Measurements from ENCODE around the gene TIAL1.

Gene TIAL1

DNA sequence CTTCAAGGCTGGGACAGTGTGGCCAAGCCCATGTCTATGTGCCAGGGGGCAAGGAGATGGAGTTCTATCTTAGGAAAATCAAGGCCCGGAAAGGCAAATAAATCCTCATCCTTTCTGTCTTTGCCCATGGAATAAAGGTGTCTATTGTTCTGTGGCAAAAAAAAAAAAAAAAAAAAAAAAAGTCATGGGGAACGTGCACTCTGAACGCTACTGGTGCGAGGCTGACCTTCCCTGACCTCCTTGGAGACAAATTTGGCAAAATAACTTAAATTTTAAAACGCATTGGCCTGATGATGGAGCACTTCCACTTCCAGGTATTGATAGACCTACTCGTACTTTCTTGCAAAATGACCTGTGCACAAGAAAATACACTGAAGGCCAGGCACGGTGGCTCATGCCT lies 42.2 kb upstream of the TIAL1 start:
- TF ChIP-seq ZNF565 (CRISPR knock-in tag; conservative IDR thresholded peaks at IDR 0.05; ENCODE audit: low read depth) (no peak), ZC3H10 (CRISPR knock-in tag; IDR thresholded peaks at IDR 0.05) (no peak), ESRRG (CRISPR knock-in tag; IDR thresholded peaks at IDR 0.05) (no peak), ZFP30 (CRISPR knock-in tag; IDR thresholded peaks at IDR 0.05) (no peak), TCF4 (CRISPR knock-in tag; IDR thresholded peaks at IDR 0.05; ENCODE audit: borderline replicate concordance) (no peak), TOX (CRISPR knock-in tag; IDR thresholded peaks at IDR 0.05; ENCODE audit: borderline replicate concordance) (no peak), ZNF70 (CRISPR knock-in tag; IDR thresholded peaks at IDR 0.05) (no peak)
- TF ChIP-seq, protein P1, sequence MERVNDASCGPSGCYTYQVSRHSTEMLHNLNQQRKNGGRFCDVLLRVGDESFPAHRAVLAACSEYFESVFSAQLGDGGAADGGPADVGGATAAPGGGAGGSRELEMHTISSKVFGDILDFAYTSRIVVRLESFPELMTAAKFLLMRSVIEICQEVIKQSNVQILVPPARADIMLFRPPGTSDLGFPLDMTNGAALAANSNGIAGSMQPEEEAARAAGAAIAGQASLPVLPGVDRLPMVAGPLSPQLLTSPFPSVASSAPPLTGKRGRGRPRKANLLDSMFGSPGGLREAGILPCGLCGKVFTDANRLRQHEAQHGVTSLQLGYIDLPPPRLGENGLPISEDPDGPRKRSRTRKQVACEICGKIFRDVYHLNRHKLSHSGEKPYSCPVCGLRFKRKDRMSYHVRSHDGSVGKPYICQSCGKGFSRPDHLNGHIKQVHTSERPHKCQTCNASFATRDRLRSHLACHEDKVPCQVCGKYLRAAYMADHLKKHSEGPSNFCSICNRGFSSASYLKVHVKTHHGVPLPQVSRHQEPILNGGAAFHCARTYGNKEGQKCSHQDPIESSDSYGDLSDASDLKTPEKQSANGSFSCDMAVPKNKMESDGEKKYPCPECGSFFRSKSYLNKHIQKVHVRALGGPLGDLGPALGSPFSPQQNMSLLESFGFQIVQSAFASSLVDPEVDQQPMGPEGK (CRISPR knock-in tag; IDR thresholded peaks at IDR 0.05; ENCODE audit: borderline replicate concordance) = no peak
- TF ChIP-seq, protein P2, sequence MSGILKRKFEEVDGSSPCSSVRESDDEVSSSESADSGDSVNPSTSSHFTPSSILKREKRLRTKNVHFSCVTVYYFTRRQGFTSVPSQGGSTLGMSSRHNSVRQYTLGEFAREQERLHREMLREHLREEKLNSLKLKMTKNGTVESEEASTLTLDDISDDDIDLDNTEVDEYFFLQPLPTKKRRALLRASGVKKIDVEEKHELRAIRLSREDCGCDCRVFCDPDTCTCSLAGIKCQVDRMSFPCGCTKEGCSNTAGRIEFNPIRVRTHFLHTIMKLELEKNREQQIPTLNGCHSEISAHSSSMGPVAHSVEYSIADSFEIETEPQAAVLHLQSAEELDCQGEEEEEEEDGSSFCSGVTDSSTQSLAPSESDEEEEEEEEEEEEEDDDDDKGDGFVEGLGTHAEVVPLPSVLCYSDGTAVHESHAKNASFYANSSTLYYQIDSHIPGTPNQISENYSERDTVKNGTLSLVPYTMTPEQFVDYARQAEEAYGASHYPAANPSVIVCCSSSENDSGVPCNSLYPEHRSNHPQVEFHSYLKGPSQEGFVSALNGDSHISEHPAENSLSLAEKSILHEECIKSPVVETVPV (CRISPR knock-in tag; IDR thresholded peaks at IDR 0.05) = no peak
- ATAC-seq = no peak

DNA sequence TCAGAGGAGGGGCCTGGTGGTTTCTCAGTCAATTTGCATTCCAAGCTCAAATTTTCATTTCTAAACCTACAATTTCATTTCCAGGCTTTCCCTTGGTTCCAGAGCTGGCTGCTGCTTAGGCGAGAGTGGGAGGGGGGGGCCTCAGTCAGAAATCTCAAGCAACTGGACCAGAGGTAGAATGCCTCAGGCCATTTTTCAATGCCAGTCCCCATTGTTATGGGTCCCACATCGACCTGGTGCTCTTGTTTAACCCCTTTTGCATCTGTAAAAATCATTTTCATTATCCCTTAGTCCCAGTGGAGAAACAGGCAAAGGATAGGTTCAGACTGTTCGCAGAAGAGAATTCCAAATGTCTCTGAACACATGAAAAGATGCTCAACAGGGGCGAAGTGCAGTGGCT lies 40.9 kb upstream of the TIAL1 start:
- TF ChIP-seq, protein P3, sequence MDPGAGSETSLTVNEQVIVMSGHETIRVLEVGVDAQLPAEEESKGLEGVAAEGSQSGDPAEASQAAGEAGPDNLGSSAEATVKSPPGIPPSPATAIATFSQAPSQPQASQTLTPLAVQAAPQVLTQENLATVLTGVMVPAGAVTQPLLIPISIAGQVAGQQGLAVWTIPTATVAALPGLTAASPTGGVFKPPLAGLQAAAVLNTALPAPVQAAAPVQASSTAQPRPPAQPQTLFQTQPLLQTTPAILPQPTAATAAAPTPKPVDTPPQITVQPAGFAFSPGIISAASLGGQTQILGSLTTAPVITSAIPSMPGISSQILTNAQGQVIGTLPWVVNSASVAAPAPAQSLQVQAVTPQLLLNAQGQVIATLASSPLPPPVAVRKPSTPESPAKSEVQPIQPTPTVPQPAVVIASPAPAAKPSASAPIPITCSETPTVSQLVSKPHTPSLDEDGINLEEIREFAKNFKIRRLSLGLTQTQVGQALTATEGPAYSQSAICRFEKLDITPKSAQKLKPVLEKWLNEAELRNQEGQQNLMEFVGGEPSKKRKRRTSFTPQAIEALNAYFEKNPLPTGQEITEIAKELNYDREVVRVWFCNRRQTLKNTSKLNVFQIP (CRISPR knock-in tag; IDR thresholded peaks at IDR 0.05; ENCODE audit: borderline replicate concordance, low read depth) = no peak
- TF ChIP-seq ARNTL (CRISPR knock-in tag; IDR thresholded peaks at IDR 0.05; ENCODE audit: borderline replicate concordance, low read depth) = no peak
- no peak for TF ChIP-seq TCF4 (CRISPR knock-in tag; IDR thresholded peaks at IDR 0.05; ENCODE audit: borderline replicate concordance)
- no peak for TF ChIP-seq TOX (CRISPR knock-in tag; IDR thresholded peaks at IDR 0.05; ENCODE audit: borderline replicate concordance)
- no peak for TF ChIP-seq RARB (CRISPR knock-in tag; IDR thresholded peaks at IDR 0.05)
- no peak for TF ChIP-seq ESRRG (CRISPR knock-in tag; IDR thresholded peaks at IDR 0.05)
- TF ChIP-seq, protein P1 (CRISPR knock-in tag; IDR thresholded peaks at IDR 0.05; ENCODE audit: borderline replicate concordance) = no peak
- no peak for TF ChIP-seq ZC3H10 (CRISPR knock-in tag; IDR thresholded peaks at IDR 0.05)
- TF ChIP-seq BACH2 (CRISPR knock-in tag; IDR thresholded peaks at IDR 0.05; ENCODE audit: borderline replicate concordance) = no peak
- TF ChIP-seq ZFP30 (CRISPR knock-in tag; IDR thresholded peaks at IDR 0.05) = no peak
- TF ChIP-seq, protein P4, sequence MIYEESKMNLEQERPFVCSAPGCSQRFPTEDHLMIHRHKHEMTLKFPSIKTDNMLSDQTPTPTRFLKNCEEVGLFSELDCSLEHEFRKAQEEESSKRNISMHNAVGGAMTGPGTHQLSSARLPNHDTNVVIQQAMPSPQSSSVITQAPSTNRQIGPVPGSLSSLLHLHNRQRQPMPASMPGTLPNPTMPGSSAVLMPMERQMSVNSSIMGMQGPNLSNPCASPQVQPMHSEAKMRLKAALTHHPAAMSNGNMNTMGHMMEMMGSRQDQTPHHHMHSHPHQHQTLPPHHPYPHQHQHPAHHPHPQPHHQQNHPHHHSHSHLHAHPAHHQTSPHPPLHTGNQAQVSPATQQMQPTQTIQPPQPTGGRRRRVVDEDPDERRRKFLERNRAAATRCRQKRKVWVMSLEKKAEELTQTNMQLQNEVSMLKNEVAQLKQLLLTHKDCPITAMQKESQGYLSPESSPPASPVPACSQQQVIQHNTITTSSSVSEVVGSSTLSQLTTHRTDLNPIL (CRISPR knock-in tag; IDR thresholded peaks at IDR 0.05; ENCODE audit: low read depth) = no peak
- TF ChIP-seq OSR1 (CRISPR knock-in tag; IDR thresholded peaks at IDR 0.05) = no peak
- TF ChIP-seq, protein P2 (CRISPR knock-in tag; IDR thresholded peaks at IDR 0.05) = no peak
- no peak for ATAC-seq

DNA sequence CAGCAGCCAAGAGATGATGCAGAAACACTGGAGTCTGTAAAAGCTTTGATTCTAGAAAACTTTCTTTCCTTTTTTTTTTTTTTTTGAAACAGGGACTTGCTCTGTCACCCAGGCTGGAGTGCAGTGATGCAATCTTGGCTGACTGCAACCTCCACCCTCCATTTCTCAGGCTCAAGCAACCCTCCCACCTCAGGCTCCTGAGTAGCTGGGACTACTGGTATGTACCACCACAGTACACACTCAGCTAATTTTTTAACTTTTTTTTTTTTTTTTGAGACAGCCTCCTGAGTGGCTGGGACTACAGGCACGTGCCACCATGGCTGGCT lies 37.4 kb upstream of the TIAL1 start:
- TF ChIP-seq, protein P5, sequence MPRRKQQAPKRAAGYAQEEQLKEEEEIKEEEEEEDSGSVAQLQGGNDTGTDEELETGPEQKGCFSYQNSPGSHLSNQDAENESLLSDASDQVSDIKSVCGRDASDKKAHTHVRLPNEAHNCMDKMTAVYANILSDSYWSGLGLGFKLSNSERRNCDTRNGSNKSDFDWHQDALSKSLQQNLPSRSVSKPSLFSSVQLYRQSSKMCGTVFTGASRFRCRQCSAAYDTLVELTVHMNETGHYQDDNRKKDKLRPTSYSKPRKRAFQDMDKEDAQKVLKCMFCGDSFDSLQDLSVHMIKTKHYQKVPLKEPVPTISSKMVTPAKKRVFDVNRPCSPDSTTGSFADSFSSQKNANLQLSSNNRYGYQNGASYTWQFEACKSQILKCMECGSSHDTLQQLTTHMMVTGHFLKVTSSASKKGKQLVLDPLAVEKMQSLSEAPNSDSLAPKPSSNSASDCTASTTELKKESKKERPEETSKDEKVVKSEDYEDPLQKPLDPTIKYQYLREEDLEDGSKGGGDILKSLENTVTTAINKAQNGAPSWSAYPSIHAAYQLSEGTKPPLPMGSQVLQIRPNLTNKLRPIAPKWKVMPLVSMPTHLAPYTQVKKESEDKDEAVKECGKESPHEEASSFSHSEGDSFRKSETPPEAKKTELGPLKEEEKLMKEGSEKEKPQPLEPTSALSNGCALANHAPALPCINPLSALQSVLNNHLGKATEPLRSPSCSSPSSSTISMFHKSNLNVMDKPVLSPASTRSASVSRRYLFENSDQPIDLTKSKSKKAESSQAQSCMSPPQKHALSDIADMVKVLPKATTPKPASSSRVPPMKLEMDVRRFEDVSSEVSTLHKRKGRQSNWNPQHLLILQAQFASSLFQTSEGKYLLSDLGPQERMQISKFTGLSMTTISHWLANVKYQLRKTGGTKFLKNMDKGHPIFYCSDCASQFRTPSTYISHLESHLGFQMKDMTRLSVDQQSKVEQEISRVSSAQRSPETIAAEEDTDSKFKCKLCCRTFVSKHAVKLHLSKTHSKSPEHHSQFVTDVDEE (CRISPR knock-in tag; IDR thresholded peaks at IDR 0.05) = no peak
- TF ChIP-seq, protein P1 (CRISPR knock-in tag; IDR thresholded peaks at IDR 0.05; ENCODE audit: borderline replicate concordance) = no peak
- TF ChIP-seq, protein P3 (CRISPR knock-in tag; IDR thresholded peaks at IDR 0.05; ENCODE audit: borderline replicate concordance, low read depth) = no peak
- TF ChIP-seq ZFP3 (CRISPR knock-in tag; IDR thresholded peaks at IDR 0.05) (no peak), BACH2 (CRISPR knock-in tag; IDR thresholded peaks at IDR 0.05; ENCODE audit: borderline replicate concordance) (no peak), ZNF8 (CRISPR knock-in tag; IDR thresholded peaks at IDR 0.05) (no peak), ISL1 (CRISPR knock-in tag; IDR thresholded peaks at IDR 0.05) (no peak)
- ATAC-seq = no peak

All from SK-N-SH treated with all-trans-retinoic acid at 6 μM for 48 hours (cell line).